Hematopoietic multipotent progenitor cell treated with erythropoietin and hydrocortisone succinate and interleukin-3 and kit ligand, for 8 days (in vitro differentiated cells): ENCODE measurements around the gene TGFBI.

Source experiments
- DNase-seq: peaks from one replicate; pipeline ENCODE4 v3.0.0-alpha.2; 2015

TGFBI gene

GRCh38 chr5:136098176-136098575 is 69.4 kb downstream of the TGFBI start:
- DNase-seq, result no peak

GRCh38 chr5:136099870-136100269 is 71.1 kb downstream of the TGFBI start:
- DNase-seq, result no peak

GRCh38 chr5:136101884-136102283 is 73.1 kb downstream of the TGFBI start:
- DNase-seq, result no peak

- DNase-seq, result no peak
These were observed 74.3 kb downstream of the TGFBI start for GRCh38 chr5:136103118-136103517.

- no peak for DNase-seq
These were observed 75.6 kb downstream of the TGFBI start for GRCh38 chr5:136104306-136104965.

- no peak for DNase-seq
These were observed 77.7 kb downstream of the TGFBI start for GRCh38 chr5:136106351-136107031.

- DNase-seq, result no peak
These were observed 79.4 kb downstream of the TGFBI start for GRCh38 chr5:136108180-136108611.

- DNase-seq, result no peak
These were observed 80.0 kb downstream of the TGFBI start for GRCh38 chr5:136108766-136109165.

GRCh38 chr5:136109453-136110135 is 80.8 kb downstream of the TGFBI start:
- DNase-seq, result peak; percentile 62
